Loucy (cell line): ENCODE results near the gene GALNT18.

Source experiments
- CTCF ChIP-seq: fragments of 200-600 bp; sonication (generic); conservative IDR thresholded peaks from 2 replicates; pipeline ENCODE4 v1.5.1; 2014; ENCODE audit warnings: mild to moderate bottlenecking, antibody characterized with exemption, low read length
- EZH2phosphoT487 ChIP-seq: fragments of 200-600 bp; IDR thresholded peaks from 2 replicates; pipeline ENCODE4 v1.6.1; 2018; ENCODE audit warnings: antibody characterized with exemption, mild to moderate bottlenecking, moderate library complexity, borderline replicate concordance

GRCh38 chr11:11496879-11497278 is 124.9 kb downstream of the GALNT18 start:
- TF ChIP-seq EZH2phosphoT487 (no peak), CTCF (no peak)
